Esophagus squamous epithelium (tissue), 5 donors: ENCODE data around the gene MXD1. TPM values are rescaled to one million over a fixed set of nuclear protein-coding genes. Genes with fewer than 3 reads are reported as not detected.
"Not testable (repeated sequence)": the region's sequence is repeated elsewhere in the genome, so short reads cannot be mapped to it uniquely, and the experiment has no call there.

Source experiments
- DNase-seq: peaks from one replicate; lab custom pipeline; 2025; lab: John Stamatoyannopoulos, UW
- H3K27ac ChIP-seq, 4 donors: fragments of 200-600 bp; sonication (generic); one replicate each; pipeline ENCODE4 v1.5.1; 2016 to 2019; ENCODE audit warnings: mild to moderate bottlenecking in 1 of 4
- H3K27me3 ChIP-seq, 4 donors: fragments of 200-600 bp; sonication (generic); 1 replicate in 3 of 4; 2 replicates in 1 of 4; pipeline versions ENCODE4 v1.5.1 to v1.6.0; 2017 to 2021; ENCODE audit warnings: antibody characterized with exemption in 1 of 4
- H3K36me3 ChIP-seq, 3 donors: fragments of 200-600 bp; sonication (generic); one replicate each; pipeline ENCODE4 v1.5.1; 2016 to 2019
- H3K4me1 ChIP-seq, 3 donors: fragments of 200-600 bp; sonication (generic); one replicate each; pipeline ENCODE4 v1.5.1; 2017 to 2019
- H3K4me3 ChIP-seq, 4 donors: fragments of 200-600 bp; sonication (generic); 1 replicate in 3 of 4; 2 replicates in 1 of 4; pipeline ENCODE4 v1.5.1; 2016 to 2019; ENCODE audit warnings: mild to moderate bottlenecking in 2 of 4, moderate library complexity in 1 of 4
- H3K9me3 ChIP-seq, 3 donors: fragments of 200-600 bp; sonication (generic); one replicate each; pipeline ENCODE4 v1.5.1; 2016 to 2019
- CTCF ChIP-seq, 6 experiments: fragments of 450-650 bp in 4 of 6; fragments of 200-600 bp in 2 of 6; sonication (generic) in 2 of 6; IDR thresholded peaks; one replicate each; pipeline ENCODE4 v1.5.1; 2016 to 2019; ENCODE audit warnings: antibody characterized with exemption in 6 of 6, mild to moderate bottlenecking in 4 of 6, moderate library complexity in 4 of 6
- POLR2A ChIP-seq, 4 donors: fragments of 450-650 bp; IDR thresholded peaks; one replicate each; pipeline ENCODE4 v1.6.1; 2017; ENCODE audit warnings: antibody characterized with exemption in 4 of 4, mild to moderate bottlenecking in 4 of 4, moderate library complexity in 3 of 4
- WGBS, 2 donors: methylation state at CpG; one replicate each; pipeline ENCODE4 v1.1.5; 2018; 5-methylcytosine and 5-hydroxymethylcytosine counted together
- intact Hi-C: fragments of 100-400 bp; cut with DNase I; formaldehyde crosslinking; loops from one replicate; pipeline ENCODE4 v1.15.0; 2022
- total RNA-seq, 4 donors: library from RNA; depleted of rRNA; stranded (reverse); fragments of >200 nt; gene quantifications; one replicate each; pipeline ENCODE4 v1.1.0, GENCODE V29; 2016
- donor health status: DM: yes; HTN: yes; CAD: no.

Gene MXD1
- total RNA-seq, 4 donors from 2014 or later, result 38.5 to 121 (median 83.2) TPM

GRCh38 chr2:69892838-69893424 lies 22.0 kb upstream of the MXD1 start:
- 90 to 91% methylated on average over 7 of the region's 7 CpGs for WGBS, 2 donors
- peak overlapping the region in 2 of 4 donors; percentile 77 to 88 for H3K4me3 ChIP-seq

GRCh38 chr2:69893684-69894551 lies 21.0 kb upstream of the MXD1 start, which contains the start of gene SNRNP27:
SNRNP27 (plus strand) TSS chr2:69893956; CDS start chr2:69893985, 29 bp downstream.
- intact Hi-C loops, result no loop called here
- no peaks in the 10 kb centered on the region for H3K27me3 ChIP-seq
- peaks cover 9 to 32% (median 10%) of the 10 kb centered on the region in 3 donors for H3K4me1 ChIP-seq
- no peak for DNase-seq
- H3K4me3 ChIP-seq, result peak within 1 kb of the TSS; percentile 59 to 88 (median 78)
- TF ChIP-seq POLR2A (IDR thresholded peaks at IDR 0.05) (peak in 1 of 4 donors; percentile 52), CTCF (IDR thresholded peaks at IDR 0.05) (no peak)
- WGBS, 2 donors, result 0 to 2% methylated on average over 18 to 24 of the region's 32 CpGs
- H3K27ac ChIP-seq, result peak within 1 kb of the TSS; percentile 85 to 94 (median 91)
- H3K36me3 ChIP-seq, result peaks cover 0 to 37% (median 20%) of the 10 kb centered on the region in 3 donors
- no peaks in the 10 kb centered on the region for H3K9me3 ChIP-seq

More at GRCh38 chr2:69892838-69893424, 22.0 kb upstream of the MXD1 start:
- H3K27ac ChIP-seq, result peak overlapping the region in 3 of 4 donors; percentile 85 to 94 (median 93)
- H3K9me3 ChIP-seq, DNase-seq, H3K27me3 ChIP-seq, intact Hi-C loops: not testable (repeated sequence)
- H3K36me3 ChIP-seq, result peaks cover 0 to 27% (median 14%) of the 10 kb centered on the region in 3 donors
- peak in 1 of 6 experiments; percentile 11 for TF ChIP-seq CTCF (IDR thresholded peaks at IDR 0.05)
- H3K4me1 ChIP-seq, result peaks cover 9 to 32% (median 10%) of the 10 kb centered on the region in 3 donors

GRCh38 chr2:69894737-69895136 lies 20.2 kb upstream of the MXD1 start:
- WGBS, 2 donors, result 33 to 34% methylated on average over 16 to 22 of the region's 23 CpGs
- Histone ChIP-seq H3K27ac (peak overlapping the region in 3 of 4 donors; percentile 85 to 94 (median 93)), H3K4me3 (peak overlapping the region; percentile 59 to 88 (median 78)), H3K36me3 (peaks cover 0 to 45% (median 20%) of the 10 kb centered on the region in 3 donors), H3K4me1 (peaks cover 9 to 32% (median 10%) of the 10 kb centered on the region in 3 donors)
- H3K9me3 ChIP-seq, DNase-seq, intact Hi-C loops, H3K27me3 ChIP-seq: not testable (repeated sequence)

GRCh38 chr2:69902213-69902922 lies 12.5 kb upstream of the MXD1 start:
- no peak for DNase-seq
- Histone ChIP-seq H3K9me3 (no peaks in the 10 kb centered on the region), H3K4me3 (peak overlapping the region in 1 of 4 donors; percentile 7), H3K36me3 (peaks cover 0 to 100% (median 24%) of the 10 kb centered on the region in 3 donors), H3K27me3 (no peaks in the 10 kb centered on the region), H3K27ac (peak overlapping the region in 2 of 4 donors; percentile 6 to 25), H3K4me1 (peaks cover 0 to 24% (median 0%) of the 10 kb centered on the region in 3 donors)
- no peak for TF ChIP-seq CTCF (IDR thresholded peaks at IDR 0.05)
- no peak for TF ChIP-seq POLR2A (IDR thresholded peaks at IDR 0.05)
- intact Hi-C loops, result no loop called here
- 64 to 65% methylated on average over 8 of the region's 8 CpGs for WGBS, 2 donors

GRCh38 chr2:69907216-69907615 lies 7.7 kb upstream of the MXD1 start:
- peaks cover 0 to 89% (median 25%) of the 10 kb centered on the region in 3 donors for H3K36me3 ChIP-seq
- H3K27me3 ChIP-seq, result no peaks in the 10 kb centered on the region
- intact Hi-C loops, result no loop called here
- H3K4me3 ChIP-seq, result no peak overlapping the region
- DNase-seq, result no peak
- no peak overlapping the region for H3K27ac ChIP-seq
- no peaks in the 10 kb centered on the region for H3K9me3 ChIP-seq
- H3K4me1 ChIP-seq, result peaks cover 0 to 8% (median 0%) of the 10 kb centered on the region in 3 donors
- TF ChIP-seq POLR2A (IDR thresholded peaks at IDR 0.05), result no peak
- no peak for TF ChIP-seq CTCF (IDR thresholded peaks at IDR 0.05)
